SK-N-MC (cell line): ENCODE measurements around the gene SSC4D.

Experiments used
- EZH2 ChIP-seq: fragments of 200-600 bp; sonication (generic); IDR thresholded peaks from one replicate; pipeline ENCODE4 v1.6.1; 2017; ENCODE audit warnings: antibody characterized with exemption
- POLR2AphosphoS5 ChIP-seq: IDR thresholded peaks from 2 replicates; pipeline ENCODE4 v1.6.1; 2012; ENCODE audit warnings: mild to moderate bottlenecking, low read depth, low read length, borderline replicate concordance

GRCh38 chr7:76425156-76425555 lies 15.7 kb upstream of the SSC4D start:
- TF ChIP-seq EZH2: no peak
- TF ChIP-seq POLR2AphosphoS5: no peak
